Measurements from ENCODE around the gene MRTFA. TPM values are rescaled to one million over a fixed set of nuclear protein-coding genes. Genes with fewer than 3 reads are reported as not detected.

MRTFA gene
- total RNA-seq, 1 donor from 2014 or later = 53.0 TPM

GRCh38 chr22:40361100-40361499, 275.4 kb downstream of the MRTFA start:
- no peak for TF ChIP-seq CTCF (IDR thresholded peaks at IDR 0.05; ENCODE audit: insufficient read depth, low read length, poor library complexity, severe bottlenecking)
- no peak for DNase-seq (ENCODE audit: low read depth)
- Histone ChIP-seq H3K27me3 (ENCODE audit: control insufficient read depth, insufficient read depth, low read length) (no peaks in the 10 kb centered on the region), H3K36me3 (ENCODE audit: control insufficient read depth, insufficient read depth, low read length) (peaks cover 1% of the 10 kb centered on the region), H3K4me3 (ENCODE audit: low read depth, low read length) (no peak overlapping the region)

Other genes with a start within 250 kb of the MRTFA start
- 0.63 and 1.7 TPM in 2 replicates for gene MCHR1, start 42.8 kb upstream of the MRTFA start, total RNA-seq
- gene SLC25A17, start 182.6 kb upstream of the MRTFA start, total RNA-seq = 16.2 and 21.6 TPM in 2 replicates
- gene ST13, start 219.9 kb upstream of the MRTFA start, total RNA-seq = 160 and 163 TPM in 2 replicates
- gene XPNPEP3, start 220.4 kb upstream of the MRTFA start, total RNA-seq = 14.9 and 16.1 TPM in 2 replicates
- gene DNAJB7, start 225.4 kb upstream of the MRTFA start, total RNA-seq = not detected in 2 replicates

Measured in kidney epithelial cell (primary cell).